Activated CD8-positive, alpha-beta memory T cell treated with anti-CD3 and anti-CD28 coated beads, Interleukin-2, amount 50 U/mL, for 24 hours (primary cell): ENCODE data around the gene CD3E.
"Not testable (repeated sequence)": the region's sequence is repeated elsewhere in the genome, so short reads cannot be mapped to it uniquely, and the experiment has no call there.

ENCODE experiments used
- DNase-seq: peaks from one replicate; pipeline ENCODE4 v3.0.0-alpha.2; 2020; ENCODE audit errors: extremely low read depth

CD3E gene

GRCh38 chr11:118290923-118291322, 13.6 kb upstream of the CD3E start:
- no peak for DNase-seq

- DNase-seq: no peak
These were observed 12.9 kb upstream of the CD3E start for GRCh38 chr11:118291477-118292135.

DNA sequence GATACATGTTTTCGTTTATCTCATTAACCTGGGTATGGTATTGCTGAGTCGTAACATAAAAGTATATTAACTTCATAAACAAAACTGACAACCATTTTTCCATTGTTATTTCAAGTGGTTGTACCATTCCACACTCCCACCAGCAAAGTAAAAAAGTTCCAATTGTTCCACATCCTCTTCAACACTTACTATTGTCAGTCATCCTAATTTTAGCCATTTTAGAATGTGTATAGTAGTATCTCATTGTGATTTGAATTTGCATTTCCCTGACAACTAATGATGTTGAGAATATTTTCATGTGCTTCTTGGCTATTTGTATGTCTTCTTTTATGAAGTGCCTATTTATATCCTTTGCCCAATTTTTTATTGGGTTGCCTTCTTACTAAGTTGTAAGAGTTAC, 10.5 kb upstream of the CD3E start:
- no peak for DNase-seq

GRCh38 chr11:118295199-118295598, 9.3 kb upstream of the CD3E start:
- DNase-seq: no peak

DNA sequence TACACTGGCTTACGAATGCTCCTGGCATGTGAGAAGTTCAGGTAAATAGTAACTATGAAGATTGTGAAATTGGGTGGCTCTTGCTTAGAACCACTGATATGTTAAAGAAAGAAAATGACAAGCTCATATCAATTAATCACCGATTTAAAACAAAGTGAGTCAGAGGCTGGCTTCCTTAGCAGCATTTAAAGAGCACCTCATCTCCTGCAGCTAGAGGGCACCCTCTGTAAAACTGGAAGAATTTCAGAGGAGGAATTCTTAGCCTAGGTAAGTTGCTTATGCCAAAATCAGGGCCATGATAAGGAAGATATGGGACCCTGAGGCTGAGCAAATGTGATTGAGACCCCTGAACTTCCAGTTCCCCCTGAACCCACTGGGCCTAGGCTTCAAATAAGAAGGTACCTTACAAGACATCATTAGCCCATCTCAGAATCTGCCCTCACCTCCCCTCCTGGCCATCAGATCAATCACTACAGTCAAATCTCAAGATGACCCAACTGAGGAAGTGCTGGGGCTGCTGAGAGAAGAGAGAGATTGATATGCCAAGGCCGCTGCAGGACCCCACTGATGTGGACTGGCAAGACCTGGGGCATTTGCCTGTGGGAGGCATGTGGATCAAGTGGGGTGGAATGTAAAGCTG, 8.6 kb upstream of the CD3E start:
- DNase-seq: no peak

DNA sequence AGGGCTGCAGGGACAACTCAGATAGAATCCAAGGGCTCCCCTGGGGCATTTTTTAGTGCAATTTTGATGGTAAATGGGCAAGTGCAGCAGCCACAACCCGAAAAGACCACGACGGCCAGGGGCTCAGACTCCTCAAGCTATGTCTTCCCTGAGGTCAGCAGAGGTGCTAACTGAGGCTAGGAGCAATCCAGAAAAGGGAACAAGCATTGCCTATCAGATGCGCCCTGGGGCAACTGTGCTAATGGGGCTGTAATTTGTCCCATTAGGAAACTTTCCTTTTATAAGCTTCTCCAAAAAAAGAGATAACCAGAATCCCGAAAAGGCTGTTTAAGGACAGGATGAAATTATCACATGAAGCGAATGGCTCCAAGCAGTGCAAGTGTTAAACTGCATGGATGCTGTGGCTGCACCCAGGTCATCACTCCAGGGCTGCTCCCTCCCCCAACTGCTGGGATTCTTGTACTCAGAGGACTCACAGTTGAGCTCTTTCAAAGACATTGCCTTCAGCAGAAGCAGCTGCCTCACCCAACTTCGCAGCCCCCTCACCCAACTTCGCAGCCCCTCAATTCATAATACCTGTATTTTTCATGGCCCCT, 2.8 kb upstream of the CD3E start:
- no peak for DNase-seq

GRCh38 chr11:118304227-118304567, 333 bp upstream of the CD3E start:
- no peak for DNase-seq

DNA sequence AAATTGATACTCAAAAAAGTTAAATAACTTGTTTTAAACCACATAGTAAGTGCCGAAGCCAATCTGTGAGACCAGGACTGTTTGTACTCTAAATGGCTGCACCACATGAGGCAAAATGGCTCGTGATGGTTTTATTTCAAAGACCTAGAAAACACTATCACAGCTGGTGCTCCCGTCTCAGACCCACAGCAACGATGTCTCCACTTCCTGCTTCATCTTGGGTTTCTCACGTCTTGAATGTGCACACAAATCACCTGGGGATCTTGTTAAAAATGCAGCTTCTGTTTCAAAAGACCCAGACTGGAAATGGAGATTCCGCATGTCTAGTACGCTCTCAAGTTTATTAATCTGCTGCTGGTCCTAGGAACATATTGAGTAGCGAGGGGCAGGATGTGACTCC, 1.2 kb downstream of the CD3E start:
- DNase-seq: no peak

- DNase-seq: no peak
These were observed 2.0 kb downstream of the CD3E start for GRCh38 chr11:118306556-118306955.

DNA sequence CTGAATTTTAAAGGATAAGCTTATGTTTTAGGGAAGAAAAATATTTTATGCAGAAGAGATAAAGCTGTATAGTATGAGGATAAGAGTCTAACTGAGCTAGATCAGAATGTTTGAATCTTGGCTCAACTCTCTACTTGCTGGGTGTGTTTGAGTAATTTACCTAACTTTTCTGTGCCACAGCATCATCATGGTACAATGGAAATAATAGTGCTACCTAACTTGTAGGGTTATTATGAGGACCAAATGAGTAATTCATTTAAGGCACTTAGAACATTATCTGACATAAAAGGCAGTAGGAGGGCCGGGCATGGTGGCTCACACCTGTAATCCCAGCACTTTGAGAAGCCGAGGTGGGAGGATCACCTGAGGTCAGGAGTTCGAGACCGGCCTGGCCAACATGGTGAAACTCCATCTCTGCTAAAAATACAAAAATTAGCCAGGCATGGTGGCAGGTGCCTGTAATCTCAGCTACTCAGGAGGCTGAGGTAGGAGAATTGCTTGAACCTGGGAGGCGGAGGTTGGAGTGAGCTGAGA, 4.5 kb downstream of the CD3E start:
- not testable (repeated sequence) for DNase-seq

DNA sequence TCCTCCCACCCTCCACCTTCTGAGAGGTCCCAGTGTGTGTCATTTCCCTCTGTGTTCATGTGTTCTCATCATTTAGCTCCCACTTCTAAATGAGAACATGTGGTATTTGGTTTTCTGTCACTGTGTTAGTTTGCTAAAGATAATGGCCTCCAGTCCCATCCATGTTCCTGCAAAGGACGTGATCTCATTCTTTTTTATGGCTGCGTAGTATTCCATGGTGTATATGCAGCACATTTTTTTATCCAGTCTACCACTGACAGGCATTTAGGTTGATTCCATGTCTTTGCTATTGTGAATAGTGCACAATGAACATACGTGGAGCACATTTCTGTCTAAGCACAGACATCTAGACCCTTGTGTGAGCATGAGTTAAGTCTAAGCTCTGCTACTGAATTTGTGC, 5.7 kb downstream of the CD3E start:
- DNase-seq: no peak

DNA sequence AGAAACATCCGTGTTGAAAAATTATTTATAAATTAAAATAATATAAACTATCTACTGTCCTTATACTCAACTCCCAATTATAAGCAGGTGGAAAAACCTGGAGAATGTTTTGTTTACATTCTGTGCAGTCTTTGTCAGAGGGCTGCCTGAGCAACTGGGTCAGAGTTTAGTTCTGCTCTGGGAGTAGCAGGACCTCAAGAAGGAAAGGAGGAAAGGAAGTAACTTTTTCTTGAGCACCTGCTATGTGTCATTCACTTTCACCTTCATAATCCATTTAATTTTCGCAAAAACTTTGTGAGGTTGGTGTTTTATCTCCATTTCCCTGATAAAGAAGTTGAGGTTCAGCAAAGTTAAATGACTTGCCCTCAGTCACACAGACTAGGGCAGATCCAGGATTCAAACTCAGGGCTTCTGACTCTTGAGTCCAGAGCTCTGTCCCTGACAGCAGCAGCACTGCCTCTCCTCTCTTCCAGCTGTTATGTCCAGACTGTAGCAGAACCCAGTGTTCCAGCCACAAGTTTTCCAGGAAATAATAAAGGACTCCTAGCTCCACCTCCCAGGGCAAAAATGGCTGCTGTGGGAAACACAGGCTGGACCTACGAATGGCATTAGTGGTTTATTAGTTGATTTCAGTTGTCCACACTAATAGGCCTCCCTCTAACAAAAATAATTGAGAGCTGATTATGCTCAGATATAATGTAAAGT, 6.4 kb downstream of the CD3E start:
- no peak for DNase-seq

- DNase-seq: no peak
These were observed 7.0 kb downstream of the CD3E start for GRCh38 chr11:118311518-118311917.

GRCh38 chr11:118312328-118312727, 7.8 kb downstream of the CD3E start:
- DNase-seq: no peak

DNA sequence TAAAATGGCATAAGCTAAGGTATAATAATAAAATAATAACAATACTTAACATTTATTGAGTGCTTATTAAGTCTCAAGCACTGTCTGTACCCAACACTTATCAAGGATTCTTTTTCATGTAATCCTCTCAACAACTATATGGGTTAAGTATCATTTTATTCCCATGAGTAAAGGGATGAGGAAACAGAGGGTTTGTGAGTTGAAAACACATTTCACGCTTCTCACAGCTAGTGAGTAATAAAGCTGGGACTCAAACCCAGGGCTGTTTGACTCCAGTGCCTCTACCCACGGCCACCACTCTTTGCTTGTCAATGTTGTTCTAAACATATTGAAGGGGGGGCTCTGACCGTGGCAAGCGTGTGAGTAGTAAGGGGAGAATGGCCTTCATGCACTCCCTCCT, 8.7 kb downstream of the CD3E start:
- DNase-seq: no peak

- DNase-seq: no peak
These were observed 10.5 kb downstream of the CD3E start for GRCh38 chr11:118314988-118315411.

GRCh38 chr11:118318124-118318523, 13.6 kb downstream of the CD3E start:
- no peak for DNase-seq

- DNase-seq: no peak
These were observed 14.2 kb downstream of the CD3E start for GRCh38 chr11:118318581-118319336.

GRCh38 chr11:118319337-118319707, 14.8 kb downstream of the CD3E start:
- DNase-seq: no peak

DNA sequence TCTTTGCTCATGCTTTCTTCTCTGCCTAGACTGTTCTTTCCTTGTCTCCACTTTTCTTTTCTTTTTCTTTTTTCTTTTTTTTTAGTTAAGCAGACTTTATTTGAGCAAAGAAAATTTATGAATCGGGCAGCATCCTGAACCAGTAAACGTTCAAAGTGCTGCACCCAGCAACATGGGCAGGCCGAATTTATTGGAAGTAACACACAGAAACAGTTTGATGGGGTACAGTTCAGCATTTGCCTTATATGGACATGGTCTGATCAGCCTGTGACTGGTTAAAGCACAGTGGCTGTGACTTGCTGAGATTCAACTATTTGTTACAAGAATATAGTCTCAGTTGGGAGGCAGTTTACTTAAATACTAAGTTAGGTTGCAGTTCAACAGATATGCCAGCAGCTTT, 16.0 kb downstream of the CD3E start:
- no peak for DNase-seq

DNA sequence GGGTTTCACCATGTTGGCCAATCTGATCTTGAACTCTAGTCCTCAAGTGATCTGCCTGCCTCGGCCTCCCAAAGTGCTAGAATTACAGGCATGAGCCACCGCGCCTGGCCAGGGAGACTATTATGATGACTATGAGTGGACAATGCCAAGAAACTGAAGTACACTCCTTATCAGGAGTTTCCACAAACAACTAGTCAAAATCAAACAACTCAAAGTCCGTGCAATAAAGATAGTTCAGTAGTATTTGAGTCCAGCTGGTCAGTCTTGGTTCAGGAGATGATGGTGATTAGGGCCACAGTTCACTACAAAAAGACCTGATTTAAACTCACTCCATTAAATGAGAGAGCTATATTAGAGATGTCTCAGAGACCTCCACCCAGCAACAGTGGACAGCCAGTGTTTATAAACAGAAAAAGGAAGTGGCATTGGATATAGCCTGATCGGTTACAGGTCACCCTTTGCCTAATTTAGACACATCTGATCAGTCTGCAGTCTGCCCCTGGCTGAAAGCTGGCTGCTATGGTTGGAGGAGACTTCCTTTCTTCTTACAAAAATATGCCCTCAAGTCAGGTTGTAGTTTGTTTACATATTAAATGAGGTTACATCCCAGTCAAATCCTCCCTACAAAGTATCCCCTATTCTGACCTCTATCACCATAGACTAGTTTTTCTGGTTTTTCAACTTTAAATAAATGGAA, 17.0 kb downstream of the CD3E start:
- no peak for DNase-seq
